Activated T-cell treated with anti-CD3 and anti-CD28 coated beads, Interleukin-2, amount 50 U/mL, for 1 hour (primary cell): ENCODE results near the gene ZNF789.

Source experiments
- DNase-seq: peaks from one replicate; pipeline ENCODE4 v3.0.0-alpha.2; 2020

Gene ZNF789

GRCh38 chr7:99514050-99514449 is 41.4 kb downstream of the ZNF789 start:
- no peak for DNase-seq

- DNase-seq: no peak
Measured at GRCh38 chr7:99521399-99521798, 48.7 kb downstream of the ZNF789 start.

DNA sequence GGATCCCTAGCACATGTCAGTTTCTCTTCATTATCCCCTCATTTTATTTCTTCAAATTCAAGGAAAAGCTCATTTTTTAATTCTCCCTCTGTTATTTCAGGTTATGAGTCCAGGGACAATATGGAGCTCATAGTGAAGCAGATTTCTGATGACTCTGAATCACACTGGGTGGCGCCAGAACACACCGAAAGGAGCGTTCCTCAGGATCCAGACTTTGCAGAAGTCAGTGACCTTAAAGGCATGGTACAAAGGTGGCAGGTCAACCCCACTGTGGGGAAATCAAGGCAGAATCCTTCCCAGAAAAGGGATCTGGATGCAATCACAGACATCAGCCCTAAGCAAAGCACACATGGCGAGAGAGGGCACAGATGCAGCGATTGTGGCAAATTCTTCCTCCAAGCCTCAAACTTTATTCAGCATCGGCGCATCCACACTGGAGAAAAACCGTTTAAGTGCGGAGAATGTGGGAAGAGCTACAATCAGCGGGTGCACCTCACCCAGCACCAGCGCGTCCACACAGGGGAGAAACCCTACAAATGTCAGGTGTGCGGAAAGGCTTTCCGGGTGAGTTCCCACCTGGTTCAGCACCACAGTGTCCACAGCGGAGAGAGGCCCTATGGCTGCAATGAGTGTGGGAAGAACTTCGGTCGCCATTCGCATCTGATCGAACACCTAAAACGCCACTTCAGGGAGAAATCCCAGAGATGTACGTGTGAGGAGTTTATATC is 53.2 kb downstream of the ZNF789 start:
- peak; percentile 25 for DNase-seq

DNA sequence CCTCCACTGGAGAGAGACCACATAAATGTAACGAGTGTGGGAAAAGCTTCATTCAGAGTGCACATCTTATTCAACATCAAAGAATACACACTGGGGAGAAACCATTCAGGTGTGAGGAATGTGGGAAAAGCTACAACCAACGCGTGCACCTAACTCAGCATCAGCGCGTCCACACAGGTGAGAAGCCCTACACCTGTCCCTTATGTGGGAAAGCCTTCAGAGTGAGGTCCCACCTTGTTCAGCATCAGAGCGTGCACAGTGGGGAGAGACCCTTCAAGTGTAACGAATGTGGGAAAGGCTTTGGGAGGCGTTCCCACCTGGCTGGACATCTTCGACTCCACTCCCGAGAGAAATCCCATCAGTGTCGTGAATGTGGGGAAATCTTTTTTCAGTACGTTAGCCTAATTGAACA is 58.7 kb downstream of the ZNF789 start:
- no peak for DNase-seq

DNA sequence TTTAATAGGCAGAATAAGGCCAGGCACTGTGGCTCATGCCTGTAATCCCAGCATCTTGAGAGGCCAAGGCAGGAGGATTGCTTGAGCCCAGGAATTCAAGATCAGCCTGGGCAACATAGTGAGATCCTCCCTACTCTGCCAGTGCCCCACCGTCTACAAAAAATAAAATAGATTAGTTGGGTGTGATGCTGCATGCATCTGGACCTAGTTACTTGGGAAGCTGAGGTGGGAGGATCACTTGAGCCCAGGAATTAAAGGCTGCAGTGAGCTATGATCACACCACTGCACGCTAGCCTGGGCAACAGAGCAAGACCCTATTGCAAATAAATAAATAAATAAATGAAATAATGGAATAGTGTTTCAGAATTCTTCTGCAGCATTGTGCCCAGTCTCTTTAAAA is 63.0 kb downstream of the ZNF789 start:
- DNase-seq: no peak
